ENCODE measurements around the gene EDEM3. TPM values are rescaled to one million over a fixed set of nuclear protein-coding genes. Genes with fewer than 3 reads are reported as not detected.

The EDEM3 gene
- total and polyA plus RNA-seq, 9 donors, result 7.1 to 22.7 (median 18.5) TPM

GRCh38 chr1:184716158-184716557, 38.5 kb downstream of the EDEM3 start:
- Histone ChIP-seq H3K4me1 (ENCODE audit: insufficient read depth) (no peaks in the 10 kb centered on the region), H3K27ac (no peak overlapping the region), H3K36me3 (no peaks in the 10 kb centered on the region), H3K27me3 (no peaks in the 10 kb centered on the region), H3K9me3 (no peaks in the 10 kb centered on the region), H3K4me3 (no peak overlapping the region)
- intact Hi-C loops (cut with DNase I), result no loop called here
- TF ChIP-seq CTCF (IDR thresholded peaks at IDR 0.05), result no peak
- no peak for TF ChIP-seq EP300 (IDR thresholded peaks at IDR 0.05)
- TF ChIP-seq POLR2A (IDR thresholded peaks at IDR 0.05), result no peak
- 82 to 90% (median 84%) methylated on average over 2 of the region's 2 CpGs for WGBS, 3 donors
- DNase-seq, result no peak

DNA sequence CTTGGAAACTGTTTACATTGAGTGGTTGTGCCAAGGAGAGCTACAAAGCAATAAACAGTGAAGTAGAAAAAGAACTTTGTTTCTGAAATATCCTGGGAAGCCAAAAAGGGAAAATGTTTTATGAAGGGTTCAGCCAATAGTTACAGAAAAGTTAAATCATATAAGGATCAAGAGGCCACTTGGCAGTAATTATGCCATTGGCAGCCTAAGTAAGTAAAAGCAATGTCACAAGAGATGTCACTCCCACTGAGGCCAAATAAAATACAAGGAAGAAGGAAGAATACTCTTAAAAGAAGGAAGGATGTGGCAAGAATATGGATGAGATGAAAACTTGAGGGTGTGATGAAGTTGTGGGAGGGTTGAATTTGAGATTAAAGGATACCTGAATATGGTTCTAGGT, 45.2 kb downstream of the EDEM3 start:
- H3K4me1 ChIP-seq (ENCODE audit: insufficient read depth), result no peaks in the 10 kb centered on the region
- H3K9me3 ChIP-seq, result no peaks in the 10 kb centered on the region
- H3K36me3 ChIP-seq, result no peaks in the 10 kb centered on the region
- no peak overlapping the region for H3K27ac ChIP-seq
- TF ChIP-seq EP300 (IDR thresholded peaks at IDR 0.05), result no peak
- H3K27me3 ChIP-seq, result no peaks in the 10 kb centered on the region
- H3K4me3 ChIP-seq, result no peak overlapping the region
- intact Hi-C loops (cut with DNase I), result no loop called here
- no peak for DNase-seq

DNA sequence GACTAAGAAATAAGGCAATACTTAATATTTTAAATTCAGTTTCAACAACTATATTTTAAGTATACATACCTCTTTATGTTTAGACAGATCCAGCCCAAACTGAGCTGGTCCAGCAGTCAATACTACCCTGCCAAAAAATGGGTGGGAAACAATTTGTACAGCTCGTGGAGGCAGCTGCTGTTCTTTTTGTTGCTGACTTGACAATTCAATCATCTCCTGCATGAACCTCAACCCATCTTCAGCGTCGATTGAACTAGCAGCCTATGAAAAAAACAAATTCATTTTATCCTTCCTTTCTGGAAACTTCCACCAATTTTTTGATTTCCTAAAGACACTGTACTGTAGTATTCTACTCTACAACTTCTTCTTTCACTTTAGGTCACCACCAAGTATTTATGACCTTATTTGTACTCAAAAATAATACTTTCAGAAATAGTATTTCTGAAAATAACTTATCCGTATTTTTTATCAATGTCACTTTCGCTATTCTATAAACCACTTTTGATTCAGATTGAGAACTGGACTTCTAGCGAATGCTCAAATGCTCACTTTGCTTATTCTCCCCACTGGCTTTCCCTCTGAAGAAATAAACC, 46.5 kb downstream of the EDEM3 start:
- Histone ChIP-seq H3K27ac (no peak overlapping the region), H3K36me3 (no peaks in the 10 kb centered on the region), H3K4me1 (ENCODE audit: insufficient read depth) (no peaks in the 10 kb centered on the region), H3K9me3 (no peaks in the 10 kb centered on the region), H3K27me3 (no peaks in the 10 kb centered on the region), H3K4me3 (no peak overlapping the region)
- 78 to 88% (median 81%) methylated on average over 6 of the region's 6 CpGs for WGBS, 3 donors
- DNase-seq, result no peak
- TF ChIP-seq POLR2A (IDR thresholded peaks at IDR 0.05), result no peak
- TF ChIP-seq EP300 (IDR thresholded peaks at IDR 0.05), result no peak
- no peak for TF ChIP-seq CTCF (IDR thresholded peaks at IDR 0.05)
- intact Hi-C loops (cut with DNase I), result no loop called here

- Histone ChIP-seq H3K27ac (no peak overlapping the region), H3K4me3 (no peak overlapping the region), H3K27me3 (no peaks in the 10 kb centered on the region), H3K9me3 (no peaks in the 10 kb centered on the region), H3K4me1 (ENCODE audit: insufficient read depth) (no peaks in the 10 kb centered on the region), H3K36me3 (no peaks in the 10 kb centered on the region)
- no peak for DNase-seq
- 86 to 92% (median 89%) methylated on average over 1 of the region's 1 CpG for WGBS, 3 donors
- intact Hi-C loops (cut with DNase I), result no loop called here
- TF ChIP-seq EP300 (IDR thresholded peaks at IDR 0.05), result no peak
- TF ChIP-seq POLR2A (IDR thresholded peaks at IDR 0.05), result no peak
- no peak for TF ChIP-seq CTCF (IDR thresholded peaks at IDR 0.05)
Observed at GRCh38 chr1:184705271-184705670, 49.4 kb downstream of the EDEM3 start.

- H3K4me3 ChIP-seq, result no peak overlapping the region
- no peaks in the 10 kb centered on the region for H3K9me3 ChIP-seq
- peaks cover 3% of the 10 kb centered on the region for H3K27me3 ChIP-seq
- WGBS, 3 donors, result 85 to 90% (median 87%) methylated on average over 1 of the region's 1 CpG
- H3K27ac ChIP-seq, result no peak overlapping the region
- H3K36me3 ChIP-seq, result no peaks in the 10 kb centered on the region
- H3K4me1 ChIP-seq (ENCODE audit: insufficient read depth), result no peaks in the 10 kb centered on the region
- intact Hi-C loops (cut with DNase I), result no loop called here
- TF ChIP-seq POLR2A (IDR thresholded peaks at IDR 0.05) (no peak), EP300 (IDR thresholded peaks at IDR 0.05) (no peak), CTCF (IDR thresholded peaks at IDR 0.05) (no peak)
- no peak for DNase-seq
Observed at GRCh38 chr1:184701816-184702215, 52.8 kb downstream of the EDEM3 start.
